Measurements from ENCODE around the gene SEC31B. TPM values are rescaled to one million over a fixed set of nuclear protein-coding genes. Genes with fewer than 3 reads are reported as not detected.

SEC31B gene
- total and polyA plus RNA-seq, 2 donors (not counting 3 experiments of a cell fraction or from before 2014, with no cell fraction given), result 11.1 to 14.4 TPM

DNA sequence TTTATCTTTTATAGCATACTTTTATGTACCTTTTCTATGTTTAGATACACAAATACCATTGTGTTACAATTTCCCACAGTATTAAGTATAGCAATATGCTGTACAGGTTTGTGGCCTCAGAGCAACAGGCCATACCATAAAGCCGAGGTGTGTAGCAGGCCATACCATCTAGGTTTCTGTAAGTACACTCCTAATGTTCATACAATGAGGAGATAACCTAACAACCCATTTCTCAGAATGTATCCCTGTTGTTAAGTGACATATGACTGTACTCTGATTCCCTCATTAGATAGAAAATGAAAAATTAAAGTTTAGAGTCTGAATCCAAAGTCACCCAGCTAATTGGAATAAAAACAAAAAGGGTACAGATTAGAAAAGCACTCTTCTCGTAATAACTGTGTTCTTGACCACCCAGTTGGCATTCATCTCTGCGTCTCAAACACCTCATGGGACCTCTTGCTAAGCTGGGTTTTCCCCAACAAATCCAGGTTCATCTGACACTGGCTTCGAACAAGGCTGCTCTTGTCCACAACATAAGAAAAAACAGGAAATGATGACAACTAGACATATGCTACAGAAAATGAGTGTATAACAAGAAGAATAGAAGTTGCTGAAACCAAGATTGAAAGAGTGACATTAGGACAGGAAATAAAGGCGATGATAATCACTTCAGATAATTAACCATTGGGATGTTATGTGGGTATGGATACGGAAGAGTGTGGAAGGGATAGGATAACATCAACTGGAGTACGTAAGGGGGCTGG, 8.6 kb upstream of the SEC31B start:
- DNase-seq (ENCODE audit: low read depth, low spot score) (peak; percentile 59), FAIRE-seq (peak; percentile 83)

More for the DNA sequence above, 8.6 kb upstream of the SEC31B start:
- Histone ChIP-seq H3K27me3 (ENCODE audit: control insufficient read depth in 2 of 2, insufficient read depth in 2 of 2, low read length in 2 of 2) (no peaks in the 10 kb centered on the region), H3K9me1 (replicated peaks; ENCODE audit: control insufficient read depth, extremely low read depth, insufficient read depth, low read length) (no peaks in the 10 kb centered on the region), H3K4me2 (ENCODE audit: insufficient read depth, low read length) (peak overlapping the region; percentile 98), H3K4me1 (ENCODE audit: control insufficient read depth, extremely low read depth, insufficient read depth, low read length) (peaks cover 14% of the 10 kb centered on the region), H3K9me3 (replicated peaks; ENCODE audit: control insufficient read depth, insufficient read depth, low read length) (no peaks in the 10 kb centered on the region), H3K79me2 (ENCODE audit: control insufficient read depth, insufficient read depth, low read length) (peaks cover 21% of the 10 kb centered on the region), H3K4me3 (replicated peaks in 1 of 3; ENCODE audit: insufficient read depth in 1 of 3, low read depth in 1 of 3, low read length in 3 of 3) (peak overlapping the region; percentile 56 to 81 (median 78)), H3K36me3 (ENCODE audit: control insufficient read depth in 2 of 2, extremely low read depth in 1 of 2, insufficient read depth in 2 of 2, low read length in 2 of 2) (peaks cover 11 to 18% of the 10 kb centered on the region in 2 experiments), H2AFZ (ENCODE audit: low read depth, low read length) (peak overlapping the region; percentile 99), H3K9ac (replicated peaks; ENCODE audit: extremely low read depth, insufficient read depth, low read length) (peak overlapping the region; percentile 93), H4K20me1 (replicated peaks; ENCODE audit: control insufficient read depth, extremely low read depth, insufficient read depth, low read length) (no peaks in the 10 kb centered on the region), H3K27ac (ENCODE audit: insufficient read depth, low read depth, low read length) (peak overlapping the region; percentile 49)
- intact Hi-C loops (cut with micrococcal nuclease), result no loop called here
- dilution Hi-C loops (cut with MboI; ENCODE audit: extremely low pct_ligation_motif_present, low sequenced_read_pairs), result no loop called here
- ChIA-PET CTCF (interaction anchor here (3.2 kb wide), 1 partner anchor 10 kb away, joined by 28 read pairs; the partner anchor contains the start of gene SEC31B), POLR2A (interaction anchor here (1.0 kb wide), 1 partner anchor 7 kb away, joined by 5 read pairs; the partner anchor contains the start of gene HIF1AN)
- TF ChIP-seq MYC (IDR thresholded peaks at IDR 0.05; ENCODE audit: low read depth, low read length), result no peak
- no peak for TF ChIP-seq GATA2 (IDR thresholded peaks at IDR 0.05; ENCODE audit: insufficient read depth, insufficient read length, low read depth, low read length)
- no peak for TF ChIP-seq EZH2 (IDR thresholded peaks at IDR 0.05; ENCODE audit: borderline replicate concordance, low read depth, low read length, severe bottlenecking)
- TF ChIP-seq, protein P1, sequence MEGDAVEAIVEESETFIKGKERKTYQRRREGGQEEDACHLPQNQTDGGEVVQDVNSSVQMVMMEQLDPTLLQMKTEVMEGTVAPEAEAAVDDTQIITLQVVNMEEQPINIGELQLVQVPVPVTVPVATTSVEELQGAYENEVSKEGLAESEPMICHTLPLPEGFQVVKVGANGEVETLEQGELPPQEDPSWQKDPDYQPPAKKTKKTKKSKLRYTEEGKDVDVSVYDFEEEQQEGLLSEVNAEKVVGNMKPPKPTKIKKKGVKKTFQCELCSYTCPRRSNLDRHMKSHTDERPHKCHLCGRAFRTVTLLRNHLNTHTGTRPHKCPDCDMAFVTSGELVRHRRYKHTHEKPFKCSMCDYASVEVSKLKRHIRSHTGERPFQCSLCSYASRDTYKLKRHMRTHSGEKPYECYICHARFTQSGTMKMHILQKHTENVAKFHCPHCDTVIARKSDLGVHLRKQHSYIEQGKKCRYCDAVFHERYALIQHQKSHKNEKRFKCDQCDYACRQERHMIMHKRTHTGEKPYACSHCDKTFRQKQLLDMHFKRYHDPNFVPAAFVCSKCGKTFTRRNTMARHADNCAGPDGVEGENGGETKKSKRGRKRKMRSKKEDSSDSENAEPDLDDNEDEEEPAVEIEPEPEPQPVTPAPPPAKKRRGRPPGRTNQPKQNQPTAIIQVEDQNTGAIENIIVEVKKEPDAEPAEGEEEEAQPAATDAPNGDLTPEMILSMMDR (IDR thresholded peaks at IDR 0.05; ENCODE audit: extremely low read depth in 1 of 2, insufficient read depth in 1 of 2, low read depth in 1 of 2, low read length in 2 of 2), result no peak
- TF ChIP-seq, protein P2, sequence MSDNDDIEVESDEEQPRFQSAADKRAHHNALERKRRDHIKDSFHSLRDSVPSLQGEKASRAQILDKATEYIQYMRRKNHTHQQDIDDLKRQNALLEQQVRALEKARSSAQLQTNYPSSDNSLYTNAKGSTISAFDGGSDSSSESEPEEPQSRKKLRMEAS (IDR thresholded peaks at IDR 0.05; ENCODE audit: insufficient read depth, insufficient read length), result no peak
- no peak for TF ChIP-seq FOS (IDR thresholded peaks at IDR 0.05; ENCODE audit: borderline replicate concordance, insufficient read depth, low read length)
- no peak for TF ChIP-seq JUN (IDR thresholded peaks at IDR 0.05; ENCODE audit: borderline replicate concordance, insufficient read depth, insufficient read length, low read depth)
- BruUV-seq (replicated peaks), result TSS peak; percentile 56

Data from endothelial cell of umbilical vein (primary cell).